Upper lobe of left lung (tissue), 4 donors: ENCODE results near the gene STX1B.

Source experiments
- CTCF ChIP-seq, 6 experiments: fragments of 450-650 bp in 4 of 6; fragments of 200-600 bp in 2 of 6; sonication (generic) in 2 of 6; IDR thresholded peaks; one replicate each; pipeline ENCODE4 v1.5.1; 2016 to 2019; ENCODE audit warnings: antibody characterized with exemption in 6 of 6
- EP300 ChIP-seq, 4 donors: sonication (generic); formaldehyde crosslinking; IDR thresholded peaks; one replicate each; pipeline ENCODE4 v1.5.1; 2017; ENCODE audit warnings: antibody characterized with exemption in 4 of 4, control low read depth in 2 of 4
- POLR2A ChIP-seq, 4 donors: fragments of 450-650 bp; IDR thresholded peaks; one replicate each; pipeline ENCODE4 v1.5.1; 2016 to 2017; ENCODE audit warnings: antibody characterized with exemption in 4 of 4, mild to moderate bottlenecking in 2 of 4
- POLR2AphosphoS5 ChIP-seq, 2 donors: sonication (generic); formaldehyde crosslinking; IDR thresholded peaks; one replicate each; pipeline ENCODE4 v1.5.1; 2017; ENCODE audit warnings: antibody characterized with exemption in 2 of 2

- TF ChIP-seq CTCF (IDR thresholded peaks at IDR 0.05) (no peak), POLR2A (IDR thresholded peaks at IDR 0.05) (no peak), POLR2AphosphoS5 (IDR thresholded peaks at IDR 0.05) (no peak), EP300 (IDR thresholded peaks at IDR 0.05) (no peak)
Measured at GRCh38 chr16:30992276-30992780, 18.1 kb downstream of the STX1B start.
